Neural progenitor cell (in vitro differentiated cells): Measurements from ENCODE around the gene TMEM178B.

Experiments
- CTCF ChIP-seq: fragments of 200-600 bp; sonication (generic); IDR thresholded peaks from 2 replicates; pipeline ENCODE4 v1.5.1; 2017; ENCODE audit warnings: antibody characterized with exemption, mild to moderate bottlenecking
- EZH2 ChIP-seq: fragments of 200-600 bp; sonication (generic); IDR thresholded peaks from 2 replicates; pipeline ENCODE4 v1.6.1; 2017; ENCODE audit warnings: antibody characterized with exemption, mild to moderate bottlenecking, moderate library complexity

GRCh38 chr7:141276031-141276430 is 202.2 kb downstream of the TMEM178B start:
- no peak for TF ChIP-seq EZH2
- no peak for TF ChIP-seq CTCF
